Activated CD4-positive, alpha-beta T cell treated with anti-CD3 and anti-CD28 coated beads for 24 hours (primary cell): ENCODE measurements around the gene GIMAP4.
"Not testable (repeated sequence)": the region's sequence is repeated elsewhere in the genome, so short reads cannot be mapped to it uniquely, and the experiment has no call there.

Experiments used
- DNase-seq, 2 donors: peaks; one replicate each; pipeline ENCODE4 v3.0.0-alpha.2; 2020; ENCODE audit warnings: low read depth in 2 of 2

The GIMAP4 gene

DNA sequence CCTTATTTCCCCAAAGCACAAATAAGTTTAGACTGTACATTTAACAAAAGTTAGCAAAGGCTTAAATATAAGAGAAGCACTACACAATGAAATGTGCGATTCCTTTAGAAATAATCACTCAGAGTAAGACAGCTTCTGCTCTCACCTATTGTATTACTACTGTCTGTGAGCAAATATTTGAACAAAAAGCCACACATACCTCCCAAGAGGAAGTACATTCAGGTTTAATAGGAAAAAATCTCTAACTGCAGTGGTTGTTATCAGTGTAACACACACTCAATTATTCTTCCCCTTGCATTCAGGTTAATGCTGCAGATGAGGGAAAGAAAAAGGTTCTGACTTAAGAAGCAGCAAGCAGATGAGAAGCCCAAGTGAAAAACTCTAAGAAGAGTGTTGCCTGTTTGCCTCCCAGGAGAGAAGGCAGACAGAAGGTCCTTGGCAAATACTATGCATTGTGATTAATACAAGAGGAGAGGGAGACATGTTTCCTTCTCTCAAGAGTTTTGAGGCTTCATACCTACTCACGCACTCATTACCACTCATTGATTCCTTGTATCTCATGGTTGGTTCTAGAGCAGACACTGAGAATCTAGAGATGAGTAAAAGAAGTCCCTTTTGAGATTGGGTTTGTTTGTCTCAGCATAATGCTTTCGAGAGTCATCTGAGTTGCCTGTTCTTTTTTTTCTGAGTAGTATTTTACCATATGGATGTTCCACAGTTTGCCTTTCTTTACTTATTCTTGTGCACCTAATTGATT, 13.6 kb downstream of the GIMAP4 start:
- no peak for DNase-seq

- DNase-seq = no peak
Measured at GRCh38 chr7:150585199-150585598, 18.0 kb downstream of the GIMAP4 start.

DNA sequence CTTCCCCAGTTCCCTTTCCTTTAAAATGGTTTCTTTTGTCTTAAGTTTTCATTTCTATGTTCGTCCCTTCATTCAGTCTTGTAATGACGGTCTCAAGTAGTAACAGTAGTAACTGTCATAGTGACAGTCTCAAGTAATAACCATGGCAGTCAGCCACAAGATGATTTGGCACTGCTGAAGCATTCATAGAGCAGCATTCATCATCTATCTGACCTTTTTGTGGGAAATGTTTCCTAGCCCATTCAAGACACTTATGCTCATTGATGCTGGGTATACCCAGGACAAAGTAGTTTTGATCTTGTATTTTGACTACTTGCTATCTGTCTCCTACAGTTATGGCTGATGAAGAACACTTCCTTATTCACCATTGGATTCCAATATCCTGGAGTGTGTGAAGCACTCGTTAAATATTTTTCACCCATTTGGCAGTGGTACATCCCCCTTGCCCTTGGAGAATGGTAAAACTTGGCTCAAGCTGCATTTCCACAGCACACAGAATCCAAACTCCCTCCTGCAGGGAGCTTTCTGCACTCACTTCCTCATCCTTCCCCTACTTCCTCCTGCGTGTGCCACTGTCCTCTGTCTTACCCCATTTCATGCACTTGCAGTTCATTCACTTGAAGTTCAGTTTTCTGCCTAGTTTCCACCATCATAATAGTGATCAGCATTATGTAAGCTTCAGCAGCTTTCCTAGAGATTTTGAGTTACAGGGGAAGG, 19.0 kb downstream of the GIMAP4 start:
- no peak for DNase-seq

DNA sequence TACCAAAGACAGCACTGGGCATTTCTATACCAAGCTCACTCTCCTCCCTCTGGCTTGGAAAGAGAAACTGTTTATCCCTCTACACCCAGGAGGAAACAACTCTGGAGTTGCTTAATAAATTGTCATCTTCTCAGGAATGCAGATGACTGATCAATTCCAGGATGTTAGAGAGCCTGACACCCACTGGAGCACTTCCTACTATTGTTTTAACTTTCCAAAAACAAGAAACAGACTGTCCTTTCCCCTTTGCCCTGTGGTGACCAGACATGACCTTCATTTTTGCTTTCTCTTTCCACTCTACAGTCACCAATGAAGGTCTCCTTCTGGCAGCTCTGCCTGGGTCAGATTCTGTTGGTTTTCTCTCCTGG, 19.6 kb downstream of the GIMAP4 start:
- DNase-seq = no peak

DNA sequence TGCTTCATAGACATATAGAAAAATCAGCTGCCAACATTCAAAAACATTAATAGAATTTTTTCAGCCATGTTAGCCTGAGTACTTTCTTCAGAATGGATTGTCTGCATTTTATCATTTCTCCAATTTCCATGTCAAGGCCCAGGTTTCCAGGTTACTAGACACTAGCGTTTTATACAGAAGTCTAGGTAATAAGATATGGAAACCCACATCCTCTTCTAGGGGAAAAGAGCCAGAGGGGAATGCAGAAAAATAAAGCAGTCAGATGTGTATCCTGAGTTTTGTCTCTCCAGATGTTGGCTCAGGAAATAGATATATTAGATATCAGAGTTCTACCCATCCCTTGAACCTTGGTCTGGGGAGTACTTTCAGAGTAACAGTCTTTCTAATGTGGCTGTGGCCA, 20.4 kb downstream of the GIMAP4 start:
- DNase-seq = no peak

- no peak for DNase-seq
Measured at GRCh38 chr7:150594805-150595204, 27.6 kb downstream of the GIMAP4 start.

DNA sequence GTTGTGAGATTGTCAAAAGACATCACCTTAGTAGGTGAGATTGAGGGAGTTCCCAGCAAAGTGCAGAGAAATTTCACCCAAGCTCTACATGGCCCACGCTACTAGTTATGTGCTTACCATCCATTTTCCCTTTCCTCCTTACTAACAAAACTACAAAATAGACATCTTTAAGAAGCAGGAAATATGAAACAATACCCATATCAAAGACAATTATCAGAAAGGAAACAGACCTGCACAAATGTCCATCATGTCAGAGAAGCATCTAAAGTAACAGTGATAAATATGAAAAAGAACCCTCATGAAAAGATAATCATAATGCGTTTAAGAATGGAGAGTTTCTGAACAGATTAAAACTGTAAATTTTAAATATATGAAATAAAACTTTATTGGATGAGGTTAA, 28.2 kb downstream of the GIMAP4 start:
- no peak for DNase-seq

- not testable (repeated sequence) for DNase-seq
Measured at GRCh38 chr7:150603600-150603999, 36.4 kb downstream of the GIMAP4 start.

- no peak for DNase-seq
Measured at GRCh38 chr7:150610233-150610632, 43.0 kb downstream of the GIMAP4 start.

- DNase-seq = no peak
Measured at GRCh38 chr7:150612925-150613324, 45.7 kb downstream of the GIMAP4 start.

GRCh38 chr7:150613880-150614279, 46.7 kb downstream of the GIMAP4 start:
- no peak for DNase-seq

GRCh38 chr7:150614426-150614825, 47.2 kb downstream of the GIMAP4 start:
- not testable (repeated sequence) for DNase-seq

DNA sequence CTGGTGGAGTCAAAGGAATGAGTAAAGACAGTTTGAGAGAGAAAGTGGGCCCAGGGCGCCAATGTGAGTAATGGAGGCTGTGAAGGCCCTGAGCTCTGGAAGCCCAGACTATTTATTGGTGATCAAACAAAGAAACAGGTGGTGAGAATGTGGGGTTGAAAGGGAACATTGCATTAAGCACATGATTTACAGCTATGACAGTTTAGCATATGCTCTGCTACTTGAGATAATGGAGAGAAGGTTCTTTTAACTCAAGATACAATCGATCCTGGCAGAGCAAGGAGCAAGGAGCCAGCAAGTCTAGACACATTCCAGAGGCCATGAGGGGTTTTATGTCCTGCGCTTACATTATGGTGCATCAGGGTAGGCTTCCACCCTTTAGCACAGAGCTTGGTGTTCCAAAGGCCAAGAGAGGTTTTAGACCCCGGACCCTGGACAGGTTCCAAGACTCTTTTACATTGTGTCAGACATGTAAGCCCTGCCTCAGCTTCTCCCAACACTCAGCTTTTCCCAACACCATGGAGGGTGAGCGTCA, 48.1 kb downstream of the GIMAP4 start:
- DNase-seq = not testable (repeated sequence)

DNA sequence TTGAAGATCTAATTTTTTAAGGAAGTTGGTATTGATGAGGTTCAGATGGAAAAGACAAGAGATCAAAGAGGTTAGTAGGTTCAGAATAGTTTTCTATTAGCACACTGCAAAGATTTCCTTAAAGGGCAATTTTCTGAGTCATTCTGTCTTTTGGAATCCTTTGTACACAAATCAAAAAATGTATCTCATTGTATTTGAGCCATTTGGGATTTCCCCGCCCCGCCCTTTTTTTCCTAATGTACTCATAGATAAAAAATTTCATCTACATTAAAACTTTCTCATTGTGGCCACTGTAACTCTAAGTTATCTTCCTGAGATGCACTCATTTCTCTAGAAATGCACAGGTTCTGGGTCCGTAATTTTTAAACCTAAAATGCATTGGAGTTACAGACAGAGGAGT, 52.9 kb downstream of the GIMAP4 start:
- DNase-seq = no peak

- DNase-seq = no peak
Measured at GRCh38 chr7:150620617-150621371, 53.6 kb downstream of the GIMAP4 start.

DNA sequence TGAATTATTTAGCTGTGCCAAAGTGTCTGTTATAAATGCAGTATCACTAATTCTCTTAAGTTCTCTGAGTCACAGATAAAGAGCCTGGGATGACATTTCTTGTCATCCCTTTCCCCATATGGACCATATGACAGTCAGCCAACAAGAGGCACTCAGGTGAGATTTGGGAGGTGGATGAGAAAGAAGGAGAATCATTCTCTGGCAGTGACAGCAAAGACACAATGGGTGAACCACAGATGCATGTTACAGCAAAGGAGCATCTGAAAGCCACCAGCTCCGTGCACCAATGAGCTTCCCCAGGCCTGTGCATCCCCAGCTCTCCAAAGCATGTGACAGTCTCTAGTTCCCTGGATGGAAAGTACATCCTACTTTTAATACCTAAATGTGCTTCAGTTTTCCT, 54.2 kb downstream of the GIMAP4 start:
- DNase-seq = no peak
